ENCODE results near the gene INTS1.

Gene INTS1

DNA sequence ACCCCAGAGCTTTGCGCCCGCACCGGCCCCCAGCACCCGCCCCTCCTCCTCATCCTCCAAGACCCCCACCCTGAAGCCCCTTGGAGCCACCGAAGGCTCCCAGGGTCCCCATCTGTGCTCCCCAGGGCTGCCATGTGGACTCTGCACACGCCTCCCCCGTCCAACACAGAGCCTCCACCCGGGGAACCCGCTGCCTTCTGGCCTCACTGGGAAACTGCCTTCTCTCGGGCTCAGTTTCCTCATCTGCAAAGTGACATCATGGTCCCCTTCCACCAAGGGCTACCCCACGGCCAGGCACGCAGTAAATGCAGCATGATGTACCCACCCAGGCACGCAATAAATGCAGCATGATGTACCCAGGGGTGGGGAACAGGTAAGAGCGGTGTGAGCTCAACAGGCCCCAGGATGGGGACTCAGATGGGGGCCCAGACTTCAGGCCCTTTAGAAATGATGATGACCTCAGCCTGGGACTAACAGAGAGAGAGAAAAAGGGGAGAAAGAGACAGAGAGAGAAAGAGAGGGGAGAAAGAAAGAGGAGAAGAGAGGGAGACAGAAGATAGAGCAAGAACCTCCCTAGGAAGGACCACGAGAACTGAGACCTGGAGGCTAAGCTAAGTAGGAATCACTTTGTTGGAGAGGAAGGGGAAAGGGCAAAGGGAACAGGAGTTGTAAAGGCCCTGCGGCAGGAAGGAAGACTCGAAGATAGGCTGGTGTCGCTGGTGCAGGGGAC, 42.4 kb downstream of the INTS1 start:
- TF ChIP-seq, protein P1, sequence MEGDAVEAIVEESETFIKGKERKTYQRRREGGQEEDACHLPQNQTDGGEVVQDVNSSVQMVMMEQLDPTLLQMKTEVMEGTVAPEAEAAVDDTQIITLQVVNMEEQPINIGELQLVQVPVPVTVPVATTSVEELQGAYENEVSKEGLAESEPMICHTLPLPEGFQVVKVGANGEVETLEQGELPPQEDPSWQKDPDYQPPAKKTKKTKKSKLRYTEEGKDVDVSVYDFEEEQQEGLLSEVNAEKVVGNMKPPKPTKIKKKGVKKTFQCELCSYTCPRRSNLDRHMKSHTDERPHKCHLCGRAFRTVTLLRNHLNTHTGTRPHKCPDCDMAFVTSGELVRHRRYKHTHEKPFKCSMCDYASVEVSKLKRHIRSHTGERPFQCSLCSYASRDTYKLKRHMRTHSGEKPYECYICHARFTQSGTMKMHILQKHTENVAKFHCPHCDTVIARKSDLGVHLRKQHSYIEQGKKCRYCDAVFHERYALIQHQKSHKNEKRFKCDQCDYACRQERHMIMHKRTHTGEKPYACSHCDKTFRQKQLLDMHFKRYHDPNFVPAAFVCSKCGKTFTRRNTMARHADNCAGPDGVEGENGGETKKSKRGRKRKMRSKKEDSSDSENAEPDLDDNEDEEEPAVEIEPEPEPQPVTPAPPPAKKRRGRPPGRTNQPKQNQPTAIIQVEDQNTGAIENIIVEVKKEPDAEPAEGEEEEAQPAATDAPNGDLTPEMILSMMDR (IDR thresholded peaks at IDR 0.05; ENCODE audit: control extremely low read depth, extremely low read depth, low read depth, missing control alignments) = no peak
- POLR2A ChIA-PET = no interaction called here
- CTCF ChIA-PET = interaction anchor here (0.6 to 5.4 kb wide), 3 partner anchors 12 to 30 kb away, joined by 3 to 40 read pairs (median 3); no protein-coding TSS in a partner anchor
- no peak for DNase-seq (ENCODE audit: extremely low spot score)

GRCh38 chr7:1460821-1461645, 43.2 kb downstream of the INTS1 start:
- CTCF ChIA-PET = interaction anchor here (1.0 to 5.4 kb wide), 4 partner anchors 13 to 48 kb away, joined by 3 to 40 read pairs (median 5); no protein-coding TSS in a partner anchor
- TF ChIP-seq, protein P1 (IDR thresholded peaks at IDR 0.05; ENCODE audit: control extremely low read depth, extremely low read depth, low read depth, missing control alignments) = no peak
- POLR2A ChIA-PET = no interaction called here
- DNase-seq (ENCODE audit: extremely low spot score) = peak; percentile 72

GRCh38 chr7:1459920-1460820, 44.0 kb downstream of the INTS1 start:
- ChIA-PET POLR2A (no interaction called here), CTCF (interaction anchor here (1.2 to 5.4 kb wide), 3 partner anchors 14 to 47 kb away, joined by 3 to 40 read pairs (median 7); no protein-coding TSS in a partner anchor)
- DNase-seq (ENCODE audit: extremely low spot score) = peak; percentile 48
- TF ChIP-seq, protein P1 (IDR thresholded peaks at IDR 0.05; ENCODE audit: control extremely low read depth, extremely low read depth, low read depth, missing control alignments) = no peak

DNA sequence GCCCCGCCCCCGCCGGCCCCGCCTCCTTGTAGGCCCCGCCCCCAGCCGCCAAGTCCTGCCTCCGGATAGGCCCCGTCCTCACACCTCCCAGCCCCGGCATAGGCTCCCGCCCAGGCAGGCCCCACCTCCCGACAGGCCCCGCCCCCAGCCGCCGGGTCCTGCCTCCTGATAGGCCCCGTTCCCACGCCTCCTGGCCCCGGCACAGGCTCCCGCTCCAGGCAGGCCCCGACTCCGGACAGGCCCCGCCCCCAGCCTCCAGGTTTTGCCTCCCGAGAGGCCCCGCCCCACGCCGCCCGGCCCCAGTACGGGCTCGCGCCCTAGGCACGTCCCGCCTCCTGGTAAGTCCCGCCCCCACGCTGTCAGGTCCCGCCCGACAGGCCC, 44.7 kb downstream of the INTS1 start:
- peak; percentile 100 for DNase-seq (ENCODE audit: extremely low spot score)
- POLR2A ChIA-PET = no interaction called here
- TF ChIP-seq, protein P1 (IDR thresholded peaks at IDR 0.05; ENCODE audit: control extremely low read depth, extremely low read depth, low read depth, missing control alignments) = no peak
- CTCF ChIA-PET = interaction anchor here (5.4 kb wide), 1 partner anchor 15 kb away, joined by 40 read pairs; no protein-coding TSS in a partner anchor

DNA sequence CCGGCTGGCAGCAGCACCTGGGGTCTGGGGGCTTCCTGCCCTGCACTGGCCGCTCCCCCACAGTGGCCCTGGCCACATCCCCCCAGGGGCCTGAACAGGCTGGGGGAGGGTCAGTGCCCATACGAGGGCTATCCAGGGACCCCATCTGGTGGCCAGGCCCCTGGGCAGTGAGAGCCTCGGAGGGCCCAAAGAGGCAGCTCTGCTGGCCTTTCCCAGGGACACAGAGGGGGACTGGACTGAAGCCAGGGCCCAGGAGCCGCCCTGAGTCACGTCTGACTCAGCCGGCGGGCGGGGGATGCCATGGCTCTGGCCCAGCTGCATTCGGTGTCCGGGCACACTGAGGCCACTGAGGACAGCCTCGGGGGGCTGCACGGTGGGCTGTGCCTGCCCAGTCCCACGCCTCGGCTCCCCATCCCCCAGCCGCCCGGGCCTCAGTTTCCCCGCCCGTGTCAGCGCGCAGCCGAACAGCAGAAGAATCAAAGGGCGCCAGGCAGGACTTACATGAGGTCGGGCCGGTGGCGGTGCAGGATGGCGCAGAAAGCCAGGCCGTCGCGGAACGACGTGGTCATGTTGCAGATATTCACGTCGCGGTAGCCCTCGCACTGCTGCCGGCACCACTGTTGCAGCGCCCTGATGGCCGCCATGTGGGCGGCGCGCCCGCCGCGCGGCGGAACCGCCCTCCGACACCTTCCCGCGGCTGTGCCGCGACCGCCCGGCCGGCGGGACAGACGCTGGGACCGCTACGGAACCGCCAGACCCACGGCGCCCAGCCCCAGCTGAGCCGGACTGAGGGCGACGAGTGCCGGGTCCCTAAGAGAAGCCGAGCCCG, 45.3 kb downstream of the INTS1 start, which contains the start of gene MICALL2:
MICALL2 (minus strand) TSS at position 788 of the 829 bp plus-strand sequence; CDS start at position 644, 144 bp downstream.
- ChIA-PET CTCF (interaction anchor here (4.7 to 5.4 kb wide), 2 partner anchors 15 kb away, joined by 23 to 40 read pairs; no protein-coding TSS in a partner anchor), POLR2A (no interaction called here)
- no peak for DNase-seq (ENCODE audit: extremely low spot score)
- TF ChIP-seq, protein P1 (IDR thresholded peaks at IDR 0.05; ENCODE audit: control extremely low read depth, extremely low read depth, low read depth, missing control alignments) = no peak

Data from GM10248 (cell line).